Nephron progenitor cell (in vitro differentiated cells): ENCODE measurements around the gene TP53AIP1.

Experiments
- DNase-seq: peaks from one replicate; pipeline ENCODE4 v3.0.0; 2021
- H3K27ac Mint-ChIP-seq: 2 replicates; pipeline ENCODE4 v1.8.0; 2021; ENCODE audit warnings: mild to moderate bottlenecking, moderate library complexity, mixed read lengths
- H3K27me3 Mint-ChIP-seq: 2 replicates; pipeline ENCODE4 v1.8.0; 2021; ENCODE audit warnings: mild to moderate bottlenecking, low read depth, mixed read lengths; ENCODE audit not compliant: poor library complexity
- H3K36me3 Mint-ChIP-seq: 2 replicates; pipeline ENCODE4 v1.8.0; 2021; ENCODE audit warnings: low read depth, mixed read lengths
- H3K4me1 Mint-ChIP-seq: 2 replicates; pipeline ENCODE4 v1.8.0; 2021; ENCODE audit warnings: mixed read lengths
- H3K4me3 Mint-ChIP-seq: 2 replicates; pipeline ENCODE4 v1.8.0; 2021; ENCODE audit warnings: mild to moderate bottlenecking, moderate library complexity, mixed read lengths
- H3K9me3 Mint-ChIP-seq: 2 replicates; pipeline ENCODE4 v1.8.0; 2021; ENCODE audit warnings: mild to moderate bottlenecking, moderate library complexity, mixed read lengths
- CTCF ChIP-seq: fragments of 200-600 bp; sonication (generic); IDR thresholded peaks from 2 replicates; pipeline ENCODE4 v1.5.0; 2021; ENCODE audit warnings: antibody characterized with exemption

TP53AIP1 gene

DNA sequence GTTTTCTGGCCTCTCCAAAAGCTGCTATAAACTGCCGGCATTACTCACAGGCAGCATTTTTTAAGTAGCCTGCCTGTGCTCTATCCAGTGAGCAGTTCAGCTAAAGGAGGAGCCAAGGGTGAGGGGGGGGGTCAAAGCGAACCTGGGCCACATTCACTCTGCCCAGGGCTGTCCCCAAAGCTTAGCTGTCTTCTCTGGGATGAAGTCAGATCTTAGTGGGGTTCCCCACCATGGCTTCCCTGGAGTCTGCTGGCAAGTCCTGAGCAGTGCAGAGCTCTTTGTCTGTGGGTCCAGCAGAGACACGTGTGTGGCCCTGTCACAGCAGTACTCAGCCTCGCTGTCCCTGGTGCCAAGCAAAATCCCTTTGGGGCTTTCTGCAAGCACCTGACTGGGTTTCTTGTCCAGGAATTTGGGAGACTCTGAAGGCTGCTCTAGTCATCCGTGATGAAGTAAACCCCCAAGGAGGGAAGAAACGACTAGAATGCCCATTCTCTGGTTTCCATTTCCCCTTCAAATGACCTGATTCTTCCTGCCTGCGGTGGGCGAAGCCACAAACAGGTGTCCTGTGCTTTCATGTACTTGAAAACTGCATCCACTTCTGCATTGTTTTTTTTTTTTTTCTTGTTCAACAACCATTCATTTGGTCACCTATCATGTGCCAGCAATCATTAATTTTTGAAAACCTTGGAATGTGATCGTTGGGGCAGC lies 48.9 kb downstream of the TP53AIP1 start:
- Mint-ChIP-seq H3K36me3 (no peaks in the 10 kb centered on the region), H3K4me3 (no peak overlapping the region), H3K4me1 (peaks cover 49% of the 10 kb centered on the region), H3K27me3 (peaks cover 50% of the 10 kb centered on the region), H3K27ac (no peak overlapping the region), H3K9me3 (no peaks in the 10 kb centered on the region)
- no peak for DNase-seq
- no peak for TF ChIP-seq CTCF

- no peak overlapping the region for H3K27ac Mint-ChIP-seq
- peaks cover 51% of the 10 kb centered on the region for H3K27me3 Mint-ChIP-seq
- no peaks in the 10 kb centered on the region for H3K36me3 Mint-ChIP-seq
- no peak for DNase-seq
- no peak overlapping the region for H3K4me3 Mint-ChIP-seq
- H3K9me3 Mint-ChIP-seq = no peaks in the 10 kb centered on the region
- peaks cover 54% of the 10 kb centered on the region for H3K4me1 Mint-ChIP-seq
- TF ChIP-seq CTCF = no peak
These were observed 49.7 kb downstream of the TP53AIP1 start for GRCh38 chr11:128892866-128893565.

- Mint-ChIP-seq H3K9me3 (no peaks in the 10 kb centered on the region), H3K4me1 (peaks cover 57% of the 10 kb centered on the region), H3K27me3 (peaks cover 55% of the 10 kb centered on the region), H3K27ac (no peak overlapping the region), H3K36me3 (no peaks in the 10 kb centered on the region), H3K4me3 (peak overlapping the region; percentile 84)
- DNase-seq = no peak
- TF ChIP-seq CTCF = no peak
These were observed 50.7 kb downstream of the TP53AIP1 start for GRCh38 chr11:128891913-128892398.

DNA sequence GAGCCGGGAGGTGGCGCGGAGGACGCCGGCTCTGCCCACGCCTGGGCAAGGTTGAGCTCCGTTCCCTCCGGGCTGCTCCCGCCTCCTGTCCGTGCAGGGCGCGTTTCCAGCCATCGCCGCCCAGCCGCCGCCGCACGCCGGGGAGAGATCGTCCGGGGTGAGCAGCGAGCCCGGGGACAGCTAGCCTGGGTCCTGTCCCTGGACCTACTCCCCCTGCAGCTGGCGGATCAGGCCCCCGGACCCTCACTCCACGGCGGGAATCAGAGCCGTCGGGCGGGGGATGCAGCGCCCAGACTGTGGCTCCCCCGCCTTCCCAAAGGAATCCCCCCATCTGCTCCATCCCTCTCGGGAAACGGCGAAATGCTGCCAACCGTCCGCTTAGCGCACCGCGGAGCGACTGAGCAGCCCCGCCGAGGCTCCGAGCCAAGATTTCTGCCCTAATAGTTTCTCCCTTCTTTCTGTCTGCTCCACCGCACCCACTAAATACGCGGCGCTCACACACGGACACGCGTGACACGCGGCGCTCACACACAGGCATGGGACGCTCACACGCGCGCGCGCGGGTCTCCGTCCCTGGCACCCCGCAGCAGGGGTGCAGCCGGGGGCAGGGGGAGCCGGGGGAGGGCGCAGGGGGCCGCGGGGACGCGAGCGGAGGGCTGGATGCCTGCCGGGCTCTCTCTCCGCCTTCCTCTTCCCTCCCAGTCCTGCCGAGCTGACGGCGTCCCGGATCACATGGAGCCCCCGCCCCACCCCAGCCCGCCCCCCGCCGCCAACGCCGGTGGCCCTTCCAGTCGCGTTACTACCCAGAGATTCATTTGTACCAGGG lies 51.9 kb downstream of the TP53AIP1 start, which contains the start of gene KCNJ5:
Gene KCNJ5, plus strand, starts transcription at position 814 of the 826 bp plus-strand sequence. CDS start 19,918 bp downstream, outside the sequence.
- no peak for TF ChIP-seq CTCF
- DNase-seq = peak; percentile 66
- Mint-ChIP-seq H3K36me3 (no peaks in the 10 kb centered on the region), H3K27ac (no peak within 1 kb of the TSS), H3K4me1 (peaks cover 57% of the 10 kb centered on the region), H3K27me3 (peaks cover 65% of the 10 kb centered on the region), H3K9me3 (no peaks in the 10 kb centered on the region), H3K4me3 (peak within 1 kb of the TSS; percentile 86)

DNA sequence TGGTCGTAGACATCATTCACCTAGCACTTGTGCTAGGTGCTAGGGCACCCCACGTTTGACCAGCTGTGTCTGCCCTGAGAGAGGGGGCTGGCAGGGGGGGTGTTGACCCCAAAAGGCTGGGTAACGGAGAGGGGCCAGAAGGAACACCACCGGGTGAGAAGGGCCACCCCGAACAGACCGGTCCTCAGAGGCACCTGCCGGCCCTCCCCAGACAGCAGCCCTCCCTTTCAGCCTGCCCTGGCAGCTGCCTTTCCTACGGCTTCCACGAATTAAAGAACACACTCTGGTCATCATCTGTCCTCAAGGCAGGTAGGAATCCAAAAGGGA lies 52.5 kb downstream of the TP53AIP1 start:
- peaks cover 69% of the 10 kb centered on the region for H3K27me3 Mint-ChIP-seq

More for the DNA sequence above, 52.5 kb downstream of the TP53AIP1 start:
- Mint-ChIP-seq H3K4me3 (peak overlapping the region; percentile 86), H3K4me1 (peaks cover 57% of the 10 kb centered on the region), H3K27ac (no peak overlapping the region), H3K36me3 (no peaks in the 10 kb centered on the region), H3K9me3 (no peaks in the 10 kb centered on the region)
- DNase-seq = no peak
- TF ChIP-seq CTCF = no peak
